ENCODE data around the gene C19orf81. TPM values are rescaled to one million over a fixed set of nuclear protein-coding genes. Genes with fewer than 3 reads are reported as not detected.

The C19orf81 gene
- total and polyA plus RNA-seq, 2 of the 8 experiments (the other 6 are each of a cell fraction or from before 2014, with no cell fraction given): 11.7 to 13.0 TPM

GRCh38 chr19:50688766-50689165, 39.5 kb downstream of the C19orf81 start:
- H3K23ac ChIP-seq (ENCODE audit: insufficient read length): no peak overlapping the region
- H3K27me3 ChIP-seq (replicated peaks in 1 of 4; ENCODE audit: control insufficient read depth in 3 of 4, extremely low read depth in 1 of 4, insufficient read depth in 3 of 4, low read length in 3 of 4): peaks cover 12 to 72% (median 63%) of the 10 kb centered on the region in 4 experiments
- no peak overlapping the region for H3K9ac ChIP-seq (replicated peaks in 1 of 4; ENCODE audit: extremely low read depth in 1 of 4, low read depth in 3 of 4, low read length in 3 of 4)
- no peaks in the 10 kb centered on the region for H3K79me2 ChIP-seq (ENCODE audit: control insufficient read depth in 1 of 2, insufficient read depth in 2 of 2, low read length in 2 of 2)
- H3K79me1 ChIP-seq (ENCODE audit: low read depth, low read length): no peaks in the 10 kb centered on the region
- no peak overlapping the region for H2BK20ac ChIP-seq (ENCODE audit: low read length)
- no peak for DNase-seq (ENCODE audit: low read depth in 1 of 2, low spot score in 2 of 2)
- H4K91ac ChIP-seq (replicated peaks; ENCODE audit: insufficient read length, low read length): no peak overlapping the region
- no peaks in the 10 kb centered on the region for H3K9me3 ChIP-seq (ENCODE audit: insufficient read depth in 2 of 2, low read depth in 1 of 2, low read length in 1 of 2)
- H3K18ac ChIP-seq (ENCODE audit: extremely low read depth, low read length): no peak overlapping the region
- H3K4me3 ChIP-seq (ENCODE audit: extremely low read depth in 1 of 4, insufficient read depth in 2 of 4, low read depth in 3 of 4, low read length in 4 of 4): no peak overlapping the region
- H3K23me2 ChIP-seq (ENCODE audit: low read depth, low read length): peaks cover 5% of the 10 kb centered on the region; the same call in 1 of the 2 replicates
- 93% methylated on average over 6 of the region's 19 CpGs; no CpG with 5 or more reads in 1 of the 2 experiments for WGBS, 2 experiments (ENCODE audit: extremely low coverage in 1 of 2, insufficient coverage in 1 of 2, insufficient read length in 1 of 2, insufficient replicate concordance in 2 of 2, low coverage in 1 of 2, low lambda C conversion rate in 2 of 2, missing lambda C conversion rate in 1 of 2)
- CTCF ChIA-PET (ENCODE audit: partially characterized antibody): interaction anchor here (1.0 kb wide), 1 partner anchor 151 kb away, joined by 3 read pairs; no protein-coding TSS in a partner anchor
- H2AK5ac ChIP-seq (ENCODE audit: low read depth, low read length): no peak overlapping the region
- FAIRE-seq: no peak
- no peak overlapping the region for H3K4ac ChIP-seq (replicated peaks; ENCODE audit: insufficient read length, low read depth, low read length)
- no peak overlapping the region for H2BK5ac ChIP-seq (ENCODE audit: low read depth, low read length)
- H4K5ac ChIP-seq (ENCODE audit: insufficient read length, low read depth, low read length): no peak overlapping the region
- POLR2A ChIA-PET (ENCODE audit: partially characterized antibody): interaction anchor here (1.0 kb wide), 1 partner anchor 106 kb away, joined by 4 read pairs; no protein-coding TSS in a partner anchor
- TF ChIP-seq HDAC6 (IDR thresholded peaks at IDR 0.05; ENCODE audit: low read depth, low read length): no peak
- TF ChIP-seq, protein P1, sequence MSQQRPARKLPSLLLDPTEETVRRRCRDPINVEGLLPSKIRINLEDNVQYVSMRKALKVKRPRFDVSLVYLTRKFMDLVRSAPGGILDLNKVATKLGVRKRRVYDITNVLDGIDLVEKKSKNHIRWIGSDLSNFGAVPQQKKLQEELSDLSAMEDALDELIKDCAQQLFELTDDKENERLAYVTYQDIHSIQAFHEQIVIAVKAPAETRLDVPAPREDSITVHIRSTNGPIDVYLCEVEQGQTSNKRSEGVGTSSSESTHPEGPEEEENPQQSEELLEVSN (IDR thresholded peaks at IDR 0.05): no peak
- no peak for TF ChIP-seq EGR1 (IDR thresholded peaks at IDR 0.05; ENCODE audit: borderline replicate concordance, low read depth, low read length)
- no peak for TF ChIP-seq BACH1 (IDR thresholded peaks at IDR 0.05; ENCODE audit: low read length)
- TF ChIP-seq POLR2AphosphoS5 (IDR thresholded peaks at IDR 0.05; ENCODE audit: low read depth, low read length): no peak
- no peak for TF ChIP-seq SAP30 (IDR thresholded peaks at IDR 0.05; ENCODE audit: insufficient read depth, insufficient replicate concordance, low read length)
- TF ChIP-seq CTCF (IDR thresholded peaks at IDR 0.05; ENCODE audit: control extremely low read depth in 1 of 3, insufficient read depth in 1 of 3, low read depth in 1 of 3, low read length in 3 of 3): no peak
- TF ChIP-seq TCF12 (IDR thresholded peaks at IDR 0.05; ENCODE audit: low read depth, low read length): no peak
- no peak for TF ChIP-seq FOSL1 (IDR thresholded peaks at IDR 0.05; ENCODE audit: insufficient read depth, low read depth, low read length)
- H3K4me2 ChIP-seq (ENCODE audit: insufficient read depth in 1 of 2, low read depth in 2 of 2, low read length in 2 of 2): no peak overlapping the region
- no peak overlapping the region for H2BK120ac ChIP-seq (replicated peaks; ENCODE audit: low read depth, low read length)
- H3K36me3 ChIP-seq (ENCODE audit: control insufficient read depth in 2 of 4, insufficient read depth in 4 of 4, low read length in 3 of 4): no peaks in the 10 kb centered on the region
- no peak overlapping the region for H2BK15ac ChIP-seq (ENCODE audit: low read length)
- H2AFZ ChIP-seq (ENCODE audit: low read length): no peak overlapping the region
- no peak overlapping the region for H3K14ac ChIP-seq (ENCODE audit: insufficient read length)
- no peak overlapping the region for H2BK12ac ChIP-seq (ENCODE audit: low read depth, low read length)
- H4K8ac ChIP-seq (ENCODE audit: extremely low read depth, insufficient read depth, low read length): no peak overlapping the region
- no peak overlapping the region for H3K27ac ChIP-seq (ENCODE audit: low read depth, low read length)
- H3K56ac ChIP-seq (replicated peaks; ENCODE audit: insufficient read length, low read depth, low read length): no peak overlapping the region
- H4K20me1 ChIP-seq (replicated peaks in 1 of 2; ENCODE audit: control insufficient read depth in 1 of 2, insufficient read depth in 2 of 2, low read length in 2 of 2): peaks cover 0 to 11% of the 10 kb centered on the region in 2 experiments
- H3K4me1 ChIP-seq (replicated peaks in 1 of 4; ENCODE audit: control insufficient read depth in 3 of 4, insufficient read depth in 4 of 4, low read length in 3 of 4): peaks cover 0 to 18% (median 13%) of the 10 kb centered on the region in 4 experiments; a peak in 6 of 7 replicates
